Activated T-cell treated with anti-CD3 and anti-CD28 coated beads for 24 hours (primary cell): Measurements from ENCODE around the gene MYL12A.
"Not testable (repeated sequence)": the region's sequence is repeated elsewhere in the genome, so short reads cannot be mapped to it uniquely, and the experiment has no call there.

Experiments used
- DNase-seq: peaks from one replicate; pipeline ENCODE4 v3.0.0-alpha.2; 2020; ENCODE audit warnings: low read depth

The MYL12A gene

GRCh38 chr18:3247240-3248061, at the start of gene MYL12A:
TSS of gene MYL12A (plus strand) at chr18:3247801. CDS start at chr18:3253248, 5,447 bp downstream.
- peak; percentile 92 for DNase-seq

DNA sequence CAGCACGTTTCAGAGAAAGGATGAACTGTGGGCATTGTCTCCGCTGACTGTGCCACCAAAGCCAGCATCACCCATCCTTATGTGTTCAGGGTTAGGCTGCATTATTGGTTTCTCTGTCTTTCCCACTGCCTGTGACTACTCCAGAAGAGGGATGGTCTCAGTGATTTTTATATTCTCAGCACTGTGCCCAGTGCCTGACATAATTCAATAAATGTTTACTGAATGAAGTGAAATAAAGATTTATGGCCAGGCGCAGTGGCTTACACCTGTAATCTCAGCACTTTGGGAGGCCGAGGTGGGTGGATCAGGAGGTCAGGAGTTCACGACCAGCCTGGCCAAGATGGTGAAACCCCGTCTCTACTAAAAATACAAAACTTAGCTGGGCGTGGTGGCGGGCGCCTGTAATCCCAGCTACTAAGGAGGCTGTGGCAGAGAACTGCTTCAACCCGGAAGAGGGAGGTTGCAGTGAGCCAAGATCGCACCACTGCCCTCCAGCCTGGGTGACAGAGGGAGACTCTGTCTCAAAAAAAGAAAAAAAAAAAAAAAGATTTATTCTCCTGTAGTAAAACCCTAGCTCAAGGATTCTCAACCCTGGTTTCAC, 49.2 kb upstream of the MYL12A start:
- not testable (repeated sequence) for DNase-seq

GRCh38 chr18:3199942-3200645, 47.5 kb upstream of the MYL12A start:
- DNase-seq = no peak

DNA sequence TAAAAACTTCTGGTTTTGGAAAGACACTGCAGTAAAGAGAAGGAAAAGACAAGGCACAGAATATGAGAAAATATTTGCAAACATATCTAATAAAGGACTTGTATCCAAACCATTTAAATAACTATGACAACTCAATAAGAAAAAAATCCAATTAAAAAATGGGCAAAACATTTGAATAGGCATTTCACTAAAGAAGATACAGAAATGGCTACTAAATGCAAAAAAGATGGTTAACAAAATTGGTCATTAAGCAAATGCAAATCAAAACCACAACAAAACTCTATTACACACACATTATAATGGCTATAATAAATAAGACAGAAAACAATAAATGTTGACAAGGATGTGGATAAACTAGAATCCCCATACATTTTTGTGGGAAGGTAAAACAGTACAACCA, 42.4 kb upstream of the MYL12A start:
- no peak for DNase-seq

DNA sequence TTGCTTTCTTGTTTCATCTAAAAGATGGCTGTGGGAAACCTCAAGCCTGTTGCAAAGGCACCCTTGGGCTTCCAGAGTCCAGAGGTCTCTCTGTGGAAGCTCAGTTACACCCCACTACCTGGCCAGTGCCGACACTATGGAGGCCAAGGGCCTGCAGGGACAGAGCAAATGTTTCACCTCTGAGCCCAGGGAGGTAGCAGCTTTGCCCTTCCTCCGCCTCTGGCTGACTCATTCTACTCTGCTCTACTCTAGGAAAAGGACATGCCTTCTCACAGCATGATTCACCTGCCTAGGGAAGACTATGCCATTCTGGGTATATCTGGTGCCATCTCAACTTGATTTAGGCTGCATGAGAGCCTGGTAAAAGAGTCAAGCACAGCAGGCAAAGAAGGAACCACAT, 40.0 kb upstream of the MYL12A start:
- no peak for DNase-seq

GRCh38 chr18:3209859-3210569, 37.6 kb upstream of the MYL12A start:
- no peak for DNase-seq

GRCh38 chr18:3211236-3211992, 36.2 kb upstream of the MYL12A start:
- DNase-seq = no peak

DNA sequence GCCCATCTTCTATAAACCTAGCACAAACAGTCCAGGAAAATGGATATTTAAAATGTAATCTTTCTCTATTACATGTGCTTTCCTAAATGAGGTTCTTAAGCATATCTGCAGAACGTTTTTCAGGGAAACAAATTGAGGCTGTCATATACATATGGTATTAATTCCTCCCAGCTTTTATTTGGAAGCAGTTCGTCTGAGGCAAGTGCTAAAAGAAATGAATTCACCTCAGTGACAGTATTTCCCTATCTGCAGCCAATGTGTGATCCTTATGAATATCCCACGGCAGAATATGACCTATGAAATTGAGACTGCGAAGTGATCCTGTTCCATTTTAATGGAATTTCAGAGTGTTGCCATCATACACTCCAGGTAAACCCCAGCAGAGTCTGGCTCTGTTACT, 34.9 kb upstream of the MYL12A start:
- no peak for DNase-seq

DNA sequence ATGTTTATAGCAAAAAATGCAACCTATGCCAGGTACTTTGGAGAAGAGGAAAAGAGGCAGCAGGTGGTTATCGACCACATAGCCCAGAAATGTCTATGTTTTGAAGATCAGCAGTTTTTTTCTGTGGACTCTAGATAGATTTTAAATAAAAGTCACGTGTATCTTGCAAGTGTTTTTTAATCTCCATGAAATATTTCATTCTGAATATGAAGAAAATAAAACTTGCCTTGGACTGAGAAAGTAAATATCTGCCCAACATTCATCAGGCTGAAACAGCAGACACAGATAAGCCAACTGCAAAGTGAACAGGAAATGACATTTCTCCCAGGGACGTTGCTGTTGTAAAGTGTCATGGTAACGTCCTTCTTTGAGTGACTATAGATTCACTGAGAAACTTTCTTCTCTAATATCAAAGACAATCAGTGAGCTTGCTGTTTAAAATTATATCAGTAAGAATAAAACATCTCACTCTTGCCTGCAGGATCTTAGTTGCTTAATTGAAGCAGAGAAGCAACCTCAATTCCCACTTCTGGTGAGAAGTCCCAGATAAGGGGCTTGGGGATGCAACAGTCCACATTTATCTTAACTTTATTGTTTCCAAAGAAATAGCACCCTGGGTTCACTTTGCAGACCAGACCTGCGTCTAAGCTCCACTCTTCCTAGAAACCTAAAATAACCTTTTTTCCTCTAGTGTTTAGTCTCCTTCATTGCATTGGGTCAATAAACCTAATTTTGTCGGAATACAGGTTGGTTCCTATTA, 34.1 kb upstream of the MYL12A start:
- no peak for DNase-seq

GRCh38 chr18:3214855-3215637, 32.6 kb upstream of the MYL12A start:
- DNase-seq = no peak

- no peak for DNase-seq
These were observed 30.6 kb upstream of the MYL12A start for GRCh38 chr18:3216987-3217386.

DNA sequence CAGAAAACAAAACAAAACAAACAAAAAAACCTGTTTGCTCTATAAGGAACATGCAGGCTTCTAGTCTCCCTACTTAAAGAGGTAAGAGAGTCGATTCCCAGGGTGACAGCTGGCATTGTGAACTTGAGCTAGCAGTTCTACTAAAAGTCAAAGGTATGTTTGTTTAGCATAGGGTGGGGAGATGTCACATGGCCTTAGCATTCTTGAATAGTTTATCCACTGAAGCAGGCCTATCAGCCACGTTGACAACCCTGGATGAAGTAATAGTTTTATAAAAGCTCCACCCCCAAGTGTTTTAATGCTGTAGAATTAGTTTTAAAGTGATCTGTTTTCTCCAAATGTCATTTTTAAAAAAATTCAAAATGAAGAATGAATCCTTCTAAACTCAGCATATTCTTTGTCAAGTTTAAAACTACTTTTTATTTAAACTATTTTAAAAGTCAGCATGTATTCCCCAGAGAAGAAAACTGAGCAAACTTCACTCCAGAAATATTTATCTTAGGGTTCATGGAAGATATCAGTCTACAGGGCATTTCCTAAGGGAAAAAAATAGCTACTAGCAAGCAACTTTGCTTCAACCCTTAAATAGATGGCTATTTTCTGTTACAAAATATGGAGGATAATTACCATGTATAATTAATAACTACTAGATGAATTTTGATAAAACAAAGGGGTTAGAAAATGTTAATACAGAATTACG, 29.5 kb upstream of the MYL12A start:
- no peak for DNase-seq

DNA sequence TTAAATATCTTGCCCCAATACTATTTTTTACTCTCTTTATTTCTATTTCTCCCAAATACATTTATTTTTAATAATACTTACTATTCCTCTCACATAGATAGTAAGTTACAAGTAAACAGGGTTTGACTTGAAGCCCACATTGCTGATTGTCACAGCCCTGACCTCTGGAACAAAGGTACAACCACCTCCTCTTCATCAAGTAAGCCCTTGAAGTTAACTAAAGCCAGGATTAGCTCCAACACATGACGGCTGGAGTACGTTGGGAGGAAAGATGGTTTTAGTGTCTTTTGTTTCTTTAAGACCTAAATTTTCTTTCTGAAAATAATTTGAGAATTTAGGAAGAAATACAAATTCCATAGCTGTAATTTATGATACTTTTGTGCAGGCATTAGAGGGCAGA, 28.8 kb upstream of the MYL12A start:
- DNase-seq = no peak

- DNase-seq = no peak
These were observed 28.4 kb upstream of the MYL12A start for GRCh38 chr18:3219241-3219630.

DNA sequence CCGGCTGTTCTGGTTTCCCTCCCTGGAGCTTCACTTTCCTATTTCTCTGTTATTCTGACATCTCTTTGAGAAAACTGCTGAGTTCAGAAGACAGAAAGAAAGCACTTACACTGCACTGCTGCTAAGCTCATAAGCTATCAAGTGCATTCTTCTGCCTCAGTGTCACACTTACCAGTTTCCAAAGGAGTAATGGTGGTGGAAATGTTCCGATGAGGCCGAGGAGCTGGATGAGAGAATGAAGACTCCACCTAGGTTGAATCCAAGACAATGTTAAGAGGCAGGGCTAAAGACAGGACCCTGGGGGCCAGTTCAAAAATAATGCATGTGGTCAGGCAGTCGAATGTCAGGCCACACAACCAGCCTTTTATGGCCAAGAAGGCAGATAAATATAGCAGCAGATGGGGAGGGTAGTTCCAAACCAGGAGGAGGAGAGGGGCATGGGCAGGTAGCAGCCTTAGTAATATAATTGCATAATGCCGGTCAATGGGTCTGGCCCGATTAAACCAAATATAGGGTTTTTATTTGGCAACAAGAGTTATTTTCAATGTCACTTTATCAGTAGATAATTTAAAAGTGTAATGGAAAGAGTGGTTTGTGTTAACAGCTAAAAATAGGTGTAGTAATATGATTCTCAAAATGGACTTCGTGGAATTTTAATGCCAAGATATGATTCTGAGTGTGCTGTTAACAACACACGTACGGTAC, 27.8 kb upstream of the MYL12A start, which contains the start of gene MYOM1:
MYOM1 (minus strand) TSS at position 338 of the 705 bp plus-strand sequence. CDS start 4,745 bp downstream, outside the sequence.
- no peak for DNase-seq

DNA sequence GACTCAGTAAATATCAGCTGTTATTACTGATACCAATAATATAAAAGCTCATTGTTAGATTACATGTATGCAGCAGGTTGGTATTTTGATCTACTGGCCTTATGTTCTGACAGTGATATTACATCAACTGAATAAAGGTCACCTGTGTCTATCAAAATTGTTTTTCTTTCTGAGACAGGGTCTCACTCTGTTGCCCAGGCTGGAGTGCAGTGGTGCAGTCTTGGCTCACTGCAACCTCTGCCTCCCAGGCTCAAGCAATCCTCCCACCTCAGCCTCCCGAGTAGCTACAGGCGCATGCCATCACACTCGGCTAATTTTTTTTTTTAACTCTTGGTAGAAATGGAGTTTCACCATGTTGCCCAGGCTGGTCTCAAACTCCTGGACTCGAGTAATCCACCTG, 26.7 kb upstream of the MYL12A start:
- DNase-seq = not testable (repeated sequence)

GRCh38 chr18:3221496-3221895, 26.1 kb upstream of the MYL12A start:
- DNase-seq = no peak

GRCh38 chr18:3223356-3223755, 24.2 kb upstream of the MYL12A start:
- no peak for DNase-seq

DNA sequence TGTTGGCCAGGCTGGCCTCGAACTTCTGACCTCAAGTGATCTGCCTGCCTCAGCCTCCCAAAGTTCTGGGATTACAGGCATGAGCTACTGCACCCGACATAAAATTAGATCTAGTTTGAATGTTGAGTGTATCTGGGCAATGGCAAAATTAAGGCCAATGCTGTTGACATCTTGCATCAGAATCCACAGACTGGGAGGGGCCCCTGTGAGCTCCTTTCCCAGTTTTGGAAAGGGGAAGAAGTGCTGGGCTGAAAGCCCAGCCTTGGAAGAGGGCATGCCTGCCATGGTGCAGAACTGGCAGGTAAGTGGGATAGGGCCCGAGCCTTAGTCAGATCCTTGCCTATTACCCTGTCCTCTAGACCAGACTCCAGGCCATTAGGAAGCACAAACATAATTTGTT, 23.4 kb upstream of the MYL12A start:
- no peak for DNase-seq
